ENCODE results near the gene ZNF322.
A peak's percentile ranks its signal among the peaks of the same experiment; 100 is the strongest.

Gene ZNF322

GRCh38 chr6:26609463-26609862, 50.1 kb downstream of the ZNF322 start:
- Histone ChIP-seq H3K79me2 (no peaks in the 10 kb centered on the region), H3K4me3 (ENCODE audit: low read depth, low read length) (no peak overlapping the region), H3K9ac (no peak overlapping the region), H3K27ac (no peak overlapping the region), H3K36me3 (ENCODE audit: control insufficient read depth, insufficient read depth, low read length) (no peaks in the 10 kb centered on the region), H3K4me1 (no peaks in the 10 kb centered on the region), H2AFZ (no peak overlapping the region), H3K9me3 (ENCODE audit: control insufficient read depth, low read length) (no peaks in the 10 kb centered on the region), H3K4me2 (ENCODE audit: low read length) (no peak overlapping the region), H3K27me3 (ENCODE audit: control insufficient read depth, insufficient read depth, low read length) (no peaks in the 10 kb centered on the region)
- TF ChIP-seq CTCF (IDR thresholded peaks at IDR 0.05): no peak

GRCh38 chr6:26607434-26608230, 51.9 kb downstream of the ZNF322 start:
- Histone ChIP-seq H3K4me3 (ENCODE audit: low read depth, low read length) (peak overlapping the region; percentile 12), H3K4me2 (ENCODE audit: low read length) (no peak overlapping the region), H3K27ac (no peak overlapping the region), H3K36me3 (ENCODE audit: control insufficient read depth, insufficient read depth, low read length) (no peaks in the 10 kb centered on the region), H3K27me3 (ENCODE audit: control insufficient read depth, insufficient read depth, low read length) (no peaks in the 10 kb centered on the region), H3K79me2 (no peaks in the 10 kb centered on the region), H3K4me1 (no peaks in the 10 kb centered on the region), H3K9me3 (ENCODE audit: control insufficient read depth, low read length) (no peaks in the 10 kb centered on the region), H2AFZ (peak overlapping the region; percentile 26), H3K9ac (no peak overlapping the region)
- TF ChIP-seq CTCF (IDR thresholded peaks at IDR 0.05): peak; percentile 50

- no peaks in the 10 kb centered on the region for H3K9me3 ChIP-seq (ENCODE audit: control insufficient read depth, low read length)
- H3K27me3 ChIP-seq (ENCODE audit: control insufficient read depth, insufficient read depth, low read length): no peaks in the 10 kb centered on the region
- no peaks in the 10 kb centered on the region for H3K36me3 ChIP-seq (ENCODE audit: control insufficient read depth, insufficient read depth, low read length)
Observed at GRCh38 chr6:26604797-26605196, 54.7 kb downstream of the ZNF322 start.

GRCh38 chr6:26604026-26604425, 55.5 kb downstream of the ZNF322 start:
- no peak for TF ChIP-seq CTCF (IDR thresholded peaks at IDR 0.05)
- no peak overlapping the region for H3K9ac ChIP-seq
- no peaks in the 10 kb centered on the region for H3K36me3 ChIP-seq (ENCODE audit: control insufficient read depth, insufficient read depth, low read length)
- H3K4me1 ChIP-seq: no peaks in the 10 kb centered on the region
- H3K4me2 ChIP-seq (ENCODE audit: low read length): no peak overlapping the region
- H2AFZ ChIP-seq: no peak overlapping the region
- no peaks in the 10 kb centered on the region for H3K79me2 ChIP-seq
- no peak overlapping the region for H3K27ac ChIP-seq
- H3K4me3 ChIP-seq (ENCODE audit: low read depth, low read length): no peak overlapping the region
- no peaks in the 10 kb centered on the region for H3K9me3 ChIP-seq (ENCODE audit: control insufficient read depth, low read length)
- H3K27me3 ChIP-seq (ENCODE audit: control insufficient read depth, insufficient read depth, low read length): no peaks in the 10 kb centered on the region

More at GRCh38 chr6:26604797-26605196, 54.7 kb downstream of the ZNF322 start:
- TF ChIP-seq CTCF (IDR thresholded peaks at IDR 0.05): no peak
- Histone ChIP-seq H3K4me3 (ENCODE audit: low read depth, low read length) (no peak overlapping the region), H3K9ac (no peak overlapping the region), H3K79me2 (no peaks in the 10 kb centered on the region), H3K4me2 (ENCODE audit: low read length) (no peak overlapping the region), H2AFZ (no peak overlapping the region), H3K27ac (no peak overlapping the region), H3K4me1 (no peaks in the 10 kb centered on the region)

GRCh38 chr6:26602262-26602661, 57.3 kb downstream of the ZNF322 start:
- Histone ChIP-seq H3K27me3 (ENCODE audit: control insufficient read depth, insufficient read depth, low read length) (no peaks in the 10 kb centered on the region), H3K4me3 (ENCODE audit: low read depth, low read length) (no peak overlapping the region), H3K36me3 (ENCODE audit: control insufficient read depth, insufficient read depth, low read length) (no peaks in the 10 kb centered on the region), H3K4me1 (peaks cover 3% of the 10 kb centered on the region), H3K9me3 (ENCODE audit: control insufficient read depth, low read length) (no peaks in the 10 kb centered on the region), H3K9ac (no peak overlapping the region), H3K79me2 (no peaks in the 10 kb centered on the region), H3K27ac (no peak overlapping the region), H2AFZ (no peak overlapping the region), H3K4me2 (ENCODE audit: low read length) (no peak overlapping the region)
- TF ChIP-seq CTCF (IDR thresholded peaks at IDR 0.05): no peak
